GM12801 (cell line): ENCODE data around the gene SMCO2.

Experiments used
- CTCF ChIP-seq: IDR thresholded peaks from one replicate; pipeline ENCODE4 v1.5.1; 2011; ENCODE audit warnings: control low read depth; ENCODE audit not compliant: insufficient read length; ENCODE audit errors: extremely low read depth

The SMCO2 gene

GRCh38 chr12:27549236-27549800 is 102.8 kb downstream of the SMCO2 start:
- TF ChIP-seq CTCF, result no peak

GRCh38 chr12:27549801-27550652 is 103.5 kb downstream of the SMCO2 start:
- no peak for TF ChIP-seq CTCF

- no peak for TF ChIP-seq CTCF
These were observed 104.1 kb downstream of the SMCO2 start for GRCh38 chr12:27550653-27550975.

- no peak for TF ChIP-seq CTCF
These were observed 104.8 kb downstream of the SMCO2 start for GRCh38 chr12:27551172-27551840.
